Measurements from ENCODE around the gene MRTFA.
"Not testable (repeated sequence)": the region's sequence is repeated elsewhere in the genome, so short reads cannot be mapped to it uniquely, and the experiment has no call there.

The MRTFA gene

DNA sequence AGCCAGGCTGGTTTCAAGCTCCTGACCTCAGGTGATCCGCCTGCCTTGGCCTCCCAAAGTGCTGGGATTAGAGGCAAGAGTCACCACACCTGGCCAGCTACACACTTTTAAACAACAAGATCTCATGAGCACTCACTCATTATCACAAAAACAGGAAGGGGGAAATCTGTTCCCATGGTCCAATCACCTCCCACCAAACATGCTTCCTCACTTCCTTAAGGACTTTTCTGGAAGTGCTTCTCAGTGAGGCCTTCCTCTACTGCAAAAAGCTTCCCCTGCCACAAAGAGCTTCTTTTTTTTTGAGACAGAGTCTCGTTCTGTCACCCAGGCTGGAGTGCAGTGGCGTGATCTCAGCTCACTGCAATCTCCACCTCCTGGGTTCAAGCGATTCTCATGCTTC lies 39.6 kb upstream of the MRTFA start:
- not testable (repeated sequence) for H3K9me3 ChIP-seq (ENCODE audit: control insufficient read depth, low read length); H3K27me3 ChIP-seq (ENCODE audit: control insufficient read depth, insufficient read depth, low read length, poor library complexity, severe bottlenecking); H3K36me3 ChIP-seq (ENCODE audit: control insufficient read depth, insufficient read depth, low read length); H3K27ac ChIP-seq (ENCODE audit: insufficient read depth, low read depth, low read length, poor library complexity, severe bottlenecking); H3K4me3 ChIP-seq (ENCODE audit: insufficient read depth, low read depth, low read length)
- WGBS, 2 experiments = 87 to 93% methylated on average over 4 of the region's 4 CpGs
- peaks cover 21% of the 10 kb centered on the region for H3K4me1 ChIP-seq (ENCODE audit: control insufficient read depth, insufficient read depth, low read length)

DNA sequence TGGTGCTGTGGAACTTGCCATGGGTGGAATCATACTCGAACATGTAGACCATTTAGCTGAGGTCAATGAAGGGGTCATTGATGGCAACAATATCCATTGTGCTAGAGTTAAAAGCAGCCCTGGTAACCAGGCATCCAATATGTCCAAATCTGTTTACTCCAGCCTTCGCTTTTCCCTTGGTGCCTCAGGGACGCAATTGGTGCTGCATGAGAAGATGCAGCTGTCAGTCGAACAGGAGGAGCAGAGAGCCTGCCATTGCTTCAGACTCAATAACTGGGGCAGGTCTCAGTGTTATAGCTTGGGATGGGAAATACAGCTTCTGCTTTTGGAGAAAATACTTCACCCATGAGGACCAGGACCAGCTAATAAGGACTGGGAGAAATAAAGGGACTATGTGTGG lies 37.8 kb upstream of the MRTFA start:
- Histone ChIP-seq H3K4me3 (ENCODE audit: insufficient read depth, low read depth, low read length) (no peak overlapping the region), H3K9me3 (ENCODE audit: control insufficient read depth, low read length) (no peaks in the 10 kb centered on the region), H3K36me3 (ENCODE audit: control insufficient read depth, insufficient read depth, low read length) (no peaks in the 10 kb centered on the region), H3K27ac (ENCODE audit: insufficient read depth, low read depth, low read length, poor library complexity, severe bottlenecking) (no peak overlapping the region), H3K27me3 (ENCODE audit: control insufficient read depth, insufficient read depth, low read length, poor library complexity, severe bottlenecking) (no peaks in the 10 kb centered on the region), H3K4me1 (ENCODE audit: control insufficient read depth, insufficient read depth, low read length) (peaks cover 7% of the 10 kb centered on the region)
- 94 to 99% methylated on average over 4 of the region's 4 CpGs for WGBS, 2 experiments

DNA sequence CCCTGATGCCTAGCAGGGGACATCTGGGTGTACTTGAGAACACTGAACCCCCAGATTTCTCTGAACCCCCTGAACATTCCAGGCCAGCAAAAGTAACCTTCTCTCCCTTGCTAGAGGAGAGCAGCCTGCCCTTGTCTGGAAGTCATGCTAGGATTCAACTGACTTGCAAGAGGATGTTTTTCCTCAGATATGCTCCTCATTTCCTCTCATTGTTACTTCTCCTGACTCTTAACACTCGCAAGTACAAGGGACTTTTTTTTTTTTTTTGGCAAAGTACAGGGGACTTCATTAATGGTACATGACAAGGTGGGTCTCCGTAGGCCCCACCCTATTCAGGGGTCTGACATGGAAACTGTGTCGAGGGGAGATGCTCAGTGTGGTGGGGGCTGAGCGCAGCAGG lies 36.5 kb upstream of the MRTFA start:
- Histone ChIP-seq H3K4me1 (ENCODE audit: control insufficient read depth, insufficient read depth, low read length) (peaks cover 12% of the 10 kb centered on the region), H3K9me3 (ENCODE audit: control insufficient read depth, low read length) (no peaks in the 10 kb centered on the region), H3K27ac (ENCODE audit: insufficient read depth, low read depth, low read length, poor library complexity, severe bottlenecking) (no peak overlapping the region), H3K36me3 (ENCODE audit: control insufficient read depth, insufficient read depth, low read length) (no peaks in the 10 kb centered on the region), H3K4me3 (ENCODE audit: insufficient read depth, low read depth, low read length) (no peak overlapping the region), H3K27me3 (ENCODE audit: control insufficient read depth, insufficient read depth, low read length, poor library complexity, severe bottlenecking) (no peaks in the 10 kb centered on the region)
- WGBS, 2 experiments = 92 to 93% methylated on average over 4 of the region's 4 CpGs

DNA sequence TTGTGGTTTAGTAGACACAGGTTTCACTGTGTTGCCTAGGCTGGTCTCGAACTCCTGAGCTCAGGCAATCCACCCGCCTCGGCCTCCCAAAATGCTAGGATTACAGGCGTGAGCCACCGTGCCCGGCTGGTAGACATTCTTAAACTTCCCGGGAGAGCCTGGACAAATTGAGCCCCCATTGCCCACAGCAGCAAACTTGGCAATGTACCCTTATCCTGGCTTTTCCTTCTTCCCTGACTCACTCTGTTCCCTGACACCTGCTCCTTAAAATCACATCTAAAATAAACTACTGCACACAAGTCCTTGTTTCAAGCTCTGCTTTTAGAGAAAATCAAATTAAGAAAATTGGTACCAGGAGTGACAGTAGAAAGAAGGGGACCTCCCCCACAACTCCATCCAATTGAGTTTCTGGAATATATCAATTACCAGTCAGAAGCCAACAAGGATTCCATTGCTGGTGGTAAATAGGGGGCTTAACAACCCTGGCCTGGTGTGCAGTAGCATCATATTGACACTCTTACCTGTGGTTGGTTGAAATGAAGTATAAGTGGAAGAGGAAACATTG lies 35.4 kb upstream of the MRTFA start:
- no peak overlapping the region for H3K27ac ChIP-seq (ENCODE audit: insufficient read depth, low read depth, low read length, poor library complexity, severe bottlenecking)
- no peaks in the 10 kb centered on the region for H3K9me3 ChIP-seq (ENCODE audit: control insufficient read depth, low read length)
- 92 to 95% methylated on average over 7 of the region's 7 CpGs for WGBS, 2 experiments

DNA sequence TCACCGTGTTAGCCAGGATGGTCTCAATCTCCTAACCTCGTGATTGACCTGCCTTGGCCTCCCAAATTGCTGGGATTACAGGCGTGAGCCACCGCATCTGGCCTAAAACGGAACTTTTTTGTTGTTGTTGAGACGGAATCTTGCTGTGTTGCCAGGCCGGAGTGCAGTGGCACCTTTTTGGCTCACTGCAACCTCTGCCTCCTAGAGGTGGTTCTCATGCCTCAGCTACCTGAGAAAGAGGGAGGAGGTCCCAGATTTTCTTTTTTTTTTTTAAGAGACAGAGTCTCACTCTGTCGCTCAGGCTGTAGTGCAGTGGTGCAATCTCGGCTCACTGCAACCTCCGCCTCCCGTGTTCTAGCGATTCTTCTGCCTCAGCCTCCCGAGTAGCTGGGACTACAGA lies 34.9 kb upstream of the MRTFA start:
- peaks cover 12% of the 10 kb centered on the region for H3K4me1 ChIP-seq (ENCODE audit: control insufficient read depth, insufficient read depth, low read length)
- no peak overlapping the region for H3K27ac ChIP-seq (ENCODE audit: insufficient read depth, low read depth, low read length, poor library complexity, severe bottlenecking)
- whole genome bisulfite sequencing, 2 experiments = 94 to 95% methylated on average over 13 of the region's 13 CpGs
- H3K27me3 ChIP-seq (ENCODE audit: control insufficient read depth, insufficient read depth, low read length, poor library complexity, severe bottlenecking) = no peaks in the 10 kb centered on the region
- H3K9me3 ChIP-seq (ENCODE audit: control insufficient read depth, low read length) = no peaks in the 10 kb centered on the region
- no peaks in the 10 kb centered on the region for H3K36me3 ChIP-seq (ENCODE audit: control insufficient read depth, insufficient read depth, low read length)
- no peak overlapping the region for H3K4me3 ChIP-seq (ENCODE audit: insufficient read depth, low read depth, low read length)

More for the DNA sequence above, 35.4 kb upstream of the MRTFA start:
- H3K4me3 ChIP-seq (ENCODE audit: insufficient read depth, low read depth, low read length) = no peak overlapping the region
- no peaks in the 10 kb centered on the region for H3K36me3 ChIP-seq (ENCODE audit: control insufficient read depth, insufficient read depth, low read length)
- peaks cover 12% of the 10 kb centered on the region for H3K4me1 ChIP-seq (ENCODE audit: control insufficient read depth, insufficient read depth, low read length)
- no peaks in the 10 kb centered on the region for H3K27me3 ChIP-seq (ENCODE audit: control insufficient read depth, insufficient read depth, low read length, poor library complexity, severe bottlenecking)

DNA sequence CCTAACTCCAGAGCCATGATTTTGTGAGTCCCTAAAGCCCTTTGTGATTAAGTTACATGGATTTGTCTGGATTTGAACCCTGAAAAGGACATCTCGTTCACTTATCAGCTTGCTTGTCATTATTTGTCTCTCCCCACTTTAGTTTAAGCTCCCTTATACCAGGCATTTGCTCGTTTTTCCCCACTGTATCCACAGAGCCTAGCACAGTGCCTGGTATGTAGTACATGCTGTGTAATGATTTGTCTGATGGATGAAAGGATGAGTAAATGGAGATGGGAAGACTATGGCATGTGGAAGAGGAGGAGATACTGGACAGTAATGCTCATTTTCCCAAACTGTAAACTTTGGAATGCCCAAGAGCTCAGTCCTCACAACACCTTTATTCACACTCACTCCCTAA lies 33.5 kb upstream of the MRTFA start:
- WGBS, 2 experiments = 90 to 94% methylated on average over 2 of the region's 2 CpGs
- Histone ChIP-seq H3K4me3 (ENCODE audit: insufficient read depth, low read depth, low read length) (no peak overlapping the region), H3K27ac (ENCODE audit: insufficient read depth, low read depth, low read length, poor library complexity, severe bottlenecking) (no peak overlapping the region), H3K27me3 (ENCODE audit: control insufficient read depth, insufficient read depth, low read length, poor library complexity, severe bottlenecking) (no peaks in the 10 kb centered on the region), H3K36me3 (ENCODE audit: control insufficient read depth, insufficient read depth, low read length) (no peaks in the 10 kb centered on the region), H3K4me1 (ENCODE audit: control insufficient read depth, insufficient read depth, low read length) (peaks cover 12% of the 10 kb centered on the region), H3K9me3 (ENCODE audit: control insufficient read depth, low read length) (no peaks in the 10 kb centered on the region)

DNA sequence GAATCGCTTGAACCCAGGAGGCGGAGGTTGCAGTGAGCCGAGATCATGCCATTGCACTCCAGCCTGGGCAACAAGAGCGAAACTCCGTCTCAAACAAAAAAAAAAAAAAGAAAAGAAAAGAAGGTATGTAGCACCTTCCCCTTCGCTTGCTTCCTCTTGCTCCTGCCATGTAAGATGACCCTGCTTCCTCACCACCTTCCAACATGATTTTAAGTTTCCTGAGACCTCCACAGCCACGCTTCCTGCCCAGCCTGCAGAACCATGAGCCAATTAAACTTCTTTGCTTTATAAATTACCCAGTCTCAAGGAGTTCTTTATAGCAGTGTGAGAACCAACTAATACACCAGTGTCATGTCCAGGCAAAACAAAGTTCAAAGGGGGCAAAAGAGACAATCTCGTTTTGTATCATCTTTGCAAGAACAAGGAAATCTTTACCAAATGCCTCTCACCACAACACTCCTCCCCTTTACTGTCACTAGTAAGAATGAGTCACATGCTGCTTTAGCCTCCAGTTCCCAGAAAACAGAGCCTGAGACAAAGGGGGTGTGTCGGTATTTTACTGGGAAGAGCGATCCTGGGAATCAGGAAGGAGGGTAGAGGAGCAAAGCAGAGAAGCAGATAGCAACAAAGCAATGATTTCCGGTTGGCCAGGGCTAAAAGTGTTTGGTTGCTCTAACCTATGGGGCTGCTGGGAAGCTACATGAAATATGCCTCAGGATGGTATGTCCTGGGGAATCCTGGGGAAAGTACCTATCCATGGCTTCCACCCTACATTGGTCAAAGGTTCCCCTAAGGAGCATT lies 32.3 kb upstream of the MRTFA start:
- no peaks in the 10 kb centered on the region for H3K27me3 ChIP-seq (ENCODE audit: control insufficient read depth, insufficient read depth, low read length, poor library complexity, severe bottlenecking)
- peaks cover 12% of the 10 kb centered on the region for H3K4me1 ChIP-seq (ENCODE audit: control insufficient read depth, insufficient read depth, low read length)
- H3K27ac ChIP-seq (ENCODE audit: insufficient read depth, low read depth, low read length, poor library complexity, severe bottlenecking) = no peak overlapping the region
- 84 to 86% methylated on average over 11 of the region's 11 CpGs for WGBS, 2 experiments
- no peaks in the 10 kb centered on the region for H3K9me3 ChIP-seq (ENCODE audit: control insufficient read depth, low read length)
- no peaks in the 10 kb centered on the region for H3K36me3 ChIP-seq (ENCODE audit: control insufficient read depth, insufficient read depth, low read length)
- H3K4me3 ChIP-seq (ENCODE audit: insufficient read depth, low read depth, low read length) = no peak overlapping the region

DNA sequence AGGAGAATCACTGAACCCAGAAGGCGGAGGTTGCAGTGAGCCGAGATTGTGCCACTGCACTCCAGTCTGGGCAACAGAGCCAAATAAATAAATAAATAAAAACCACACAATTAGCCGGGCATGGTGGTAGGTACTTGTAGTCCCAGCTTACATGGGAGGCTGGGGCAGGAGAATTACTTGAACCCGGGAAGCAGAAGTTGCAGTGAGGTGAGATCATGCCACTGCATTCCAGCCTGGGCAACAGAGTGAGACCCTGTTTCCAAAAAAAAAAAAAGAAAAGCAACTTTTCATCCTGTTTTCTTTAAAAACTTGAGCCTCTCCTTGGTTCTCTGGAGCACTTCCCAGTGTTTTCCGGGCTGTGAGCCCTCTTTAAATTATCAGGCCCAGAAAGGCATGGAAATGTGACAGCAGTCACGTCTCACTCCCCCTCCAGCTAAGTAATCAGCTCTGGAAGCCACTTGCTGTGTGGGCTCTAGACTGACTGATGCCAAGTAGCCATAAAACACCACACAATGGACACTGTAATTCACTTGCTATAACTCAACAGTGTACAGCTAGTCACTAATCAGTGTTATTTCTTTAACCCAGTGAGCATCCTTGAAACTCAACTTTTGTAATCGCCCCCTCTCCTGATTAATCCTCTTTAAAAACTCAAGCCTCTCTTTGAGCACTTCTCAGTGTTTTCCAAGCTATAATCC lies 29.8 kb upstream of the MRTFA start:
- Histone ChIP-seq H3K36me3 (ENCODE audit: control insufficient read depth, insufficient read depth, low read length) (no peaks in the 10 kb centered on the region), H3K4me3 (ENCODE audit: insufficient read depth, low read depth, low read length) (no peak overlapping the region), H3K9me3 (ENCODE audit: control insufficient read depth, low read length) (no peaks in the 10 kb centered on the region), H3K27me3 (ENCODE audit: control insufficient read depth, insufficient read depth, low read length, poor library complexity, severe bottlenecking) (no peaks in the 10 kb centered on the region), H3K4me1 (ENCODE audit: control insufficient read depth, insufficient read depth, low read length) (peaks cover 12% of the 10 kb centered on the region), H3K27ac (ENCODE audit: insufficient read depth, low read depth, low read length, poor library complexity, severe bottlenecking) (no peak overlapping the region)
- 91 to 92% methylated on average over 7 of the region's 7 CpGs for WGBS, 2 experiments

DNA sequence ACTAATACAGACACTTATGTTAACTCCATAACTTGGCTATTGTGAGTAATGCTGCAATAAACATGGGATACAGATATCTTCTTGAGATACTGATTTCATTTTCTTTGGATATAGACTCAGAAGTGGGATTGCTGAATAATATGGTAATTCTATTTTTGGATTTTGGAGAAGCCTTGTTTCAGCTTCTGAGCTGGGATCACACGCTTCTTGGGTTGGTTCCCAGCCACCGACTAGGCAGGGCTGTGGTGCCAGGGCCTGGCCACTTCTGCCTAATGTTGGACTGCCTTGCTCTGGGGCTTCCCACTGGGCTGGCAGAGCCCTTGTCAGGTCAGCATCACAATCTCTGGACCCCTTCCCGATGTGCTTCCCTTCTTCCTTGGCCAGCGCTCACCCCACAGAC lies 28.8 kb upstream of the MRTFA start:
- Histone ChIP-seq H3K27me3 (ENCODE audit: control insufficient read depth, insufficient read depth, low read length, poor library complexity, severe bottlenecking) (no peaks in the 10 kb centered on the region), H3K27ac (ENCODE audit: insufficient read depth, low read depth, low read length, poor library complexity, severe bottlenecking) (no peak overlapping the region), H3K36me3 (ENCODE audit: control insufficient read depth, insufficient read depth, low read length) (no peaks in the 10 kb centered on the region), H3K9me3 (ENCODE audit: control insufficient read depth, low read length) (no peaks in the 10 kb centered on the region), H3K4me3 (ENCODE audit: insufficient read depth, low read depth, low read length) (no peak overlapping the region), H3K4me1 (ENCODE audit: control insufficient read depth, insufficient read depth, low read length) (peaks cover 12% of the 10 kb centered on the region)
- 95 to 99% methylated on average over 4 of the region's 4 CpGs for WGBS, 2 experiments

DNA sequence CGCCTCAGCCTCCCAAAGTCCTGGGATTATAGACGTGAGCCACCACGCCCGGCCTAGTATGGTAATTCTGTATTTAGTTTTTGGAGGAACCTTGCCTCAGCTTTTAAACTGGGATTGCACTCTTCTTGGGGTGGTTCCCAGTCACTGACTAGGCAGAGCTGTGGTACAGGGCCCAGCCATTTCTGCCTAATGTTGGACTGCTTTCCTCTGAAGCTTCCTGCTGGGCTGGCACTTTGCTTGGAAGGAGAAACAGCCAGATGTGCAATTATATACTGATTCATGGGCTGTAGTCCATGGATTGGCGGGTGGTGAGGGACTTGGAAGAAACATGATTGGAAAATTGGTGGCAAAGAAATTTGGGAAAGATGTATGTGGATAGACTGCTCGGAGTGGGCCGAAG lies 25.2 kb upstream of the MRTFA start:
- WGBS, 2 experiments = 95 to 97% methylated on average over 7 of the region's 7 CpGs

More for the DNA sequence above, 25.2 kb upstream of the MRTFA start:
- no peaks in the 10 kb centered on the region for H3K4me1 ChIP-seq (ENCODE audit: control insufficient read depth, insufficient read depth, low read length)
- no peaks in the 10 kb centered on the region for H3K36me3 ChIP-seq (ENCODE audit: control insufficient read depth, insufficient read depth, low read length)
- no peak overlapping the region for H3K4me3 ChIP-seq (ENCODE audit: insufficient read depth, low read depth, low read length)
- no peaks in the 10 kb centered on the region for H3K9me3 ChIP-seq (ENCODE audit: control insufficient read depth, low read length)
- no peaks in the 10 kb centered on the region for H3K27me3 ChIP-seq (ENCODE audit: control insufficient read depth, insufficient read depth, low read length, poor library complexity, severe bottlenecking)
- no peak overlapping the region for H3K27ac ChIP-seq (ENCODE audit: insufficient read depth, low read depth, low read length, poor library complexity, severe bottlenecking)

Measured in ectodermal cell (in vitro differentiated cells).